SW 1271 (cell line): ENCODE data around the gene MLYCD.

Experiments
- DNase-seq, 2 experiments: peaks; one replicate each; lab custom pipeline; 2025; lab: John Stamatoyannopoulos, UW

MLYCD gene

GRCh38 chr16:83970430-83970815 lies 71.5 kb downstream of the MLYCD start:
- no peak for DNase-seq

- no peak for DNase-seq
Observed at GRCh38 chr16:83971165-83972130, 72.5 kb downstream of the MLYCD start.

GRCh38 chr16:83972256-83973008 lies 73.5 kb downstream of the MLYCD start:
- no peak for DNase-seq

DNA sequence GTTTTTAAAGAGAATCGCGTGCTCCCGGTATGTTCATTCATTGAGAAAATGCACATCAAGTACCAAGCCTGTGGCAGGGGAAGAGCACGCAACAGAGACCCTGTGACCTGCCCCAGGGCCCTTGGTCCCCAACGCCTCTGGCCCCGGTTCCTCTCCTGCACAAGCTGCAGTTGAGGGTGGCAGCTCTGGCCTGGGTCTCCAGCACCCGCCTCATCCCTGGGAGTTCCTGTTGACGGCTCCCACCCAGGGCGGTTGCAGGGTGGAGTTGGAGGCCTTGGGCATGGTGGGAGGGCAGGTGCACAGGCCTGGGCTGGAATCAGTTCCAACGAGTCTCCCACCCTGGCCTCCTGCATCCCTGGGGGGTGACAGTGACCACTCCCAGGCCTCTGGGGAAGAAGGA lies 74.2 kb downstream of the MLYCD start:
- no peak for DNase-seq

GRCh38 chr16:83973581-83974385 lies 74.9 kb downstream of the MLYCD start:
- no peak for DNase-seq

DNA sequence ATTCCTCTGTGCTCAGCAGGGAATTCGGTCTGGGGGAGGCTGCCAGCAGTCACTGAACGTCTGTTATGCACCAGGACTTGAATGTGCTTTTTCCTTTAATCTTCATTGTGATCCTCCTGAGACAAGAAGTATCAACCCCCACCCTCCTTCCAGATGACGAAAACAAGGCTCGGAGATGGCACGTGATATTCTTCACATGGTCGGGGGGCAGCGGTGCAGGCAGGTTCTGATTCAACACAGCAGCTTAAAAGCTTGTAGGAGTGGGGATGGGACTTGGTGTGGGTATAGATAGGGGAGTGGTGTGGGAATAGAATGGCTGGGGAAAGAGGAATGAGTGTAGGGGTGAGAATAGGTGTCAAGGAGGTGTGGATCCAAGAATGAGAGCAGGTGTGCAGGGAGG lies 75.6 kb downstream of the MLYCD start:
- no peak for DNase-seq

DNA sequence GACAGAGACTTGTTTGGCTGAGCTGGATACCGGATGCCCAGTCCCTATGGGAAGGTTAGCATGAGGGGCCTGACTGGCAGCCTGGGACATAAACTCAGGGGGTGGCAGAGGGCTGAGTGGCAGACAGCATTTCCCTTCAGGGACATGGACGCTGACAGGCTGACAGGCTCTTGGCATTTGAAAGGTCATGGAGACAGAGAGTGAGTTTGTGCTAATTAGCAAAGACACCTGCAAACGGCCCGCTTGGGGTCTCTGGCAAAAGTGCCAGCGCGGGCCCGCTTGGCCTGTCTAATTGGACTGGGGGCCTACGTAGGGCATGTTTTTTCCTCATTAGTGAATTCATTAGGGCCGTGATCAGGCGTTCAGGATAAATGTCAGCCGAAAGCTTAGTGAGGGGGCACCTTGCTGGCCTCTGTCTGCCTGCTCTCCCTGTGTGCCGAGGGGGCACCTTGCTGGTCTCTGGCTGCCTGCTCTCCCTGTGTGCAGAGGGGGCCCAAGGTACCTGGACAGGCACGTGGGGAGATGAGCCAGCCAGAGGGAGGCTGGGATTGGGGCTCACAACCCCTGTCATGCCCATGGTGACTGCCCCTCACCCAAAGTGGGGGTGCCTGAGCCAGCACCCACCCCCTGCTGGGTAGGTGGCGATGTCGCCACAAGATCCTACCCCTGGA lies 76.8 kb downstream of the MLYCD start:
- DNase-seq = no peak
